ENCODE results near the gene SCFD2.

- TF ChIP-seq CTCF (IDR thresholded peaks at IDR 0.05; ENCODE audit: poor library complexity, severe bottlenecking) (no peak), RAD21 (conservative IDR thresholded peaks at IDR 0.05) (no peak), EP300 (conservative IDR thresholded peaks at IDR 0.05; ENCODE audit: poor library complexity, severe bottlenecking) (no peak), POLR2AphosphoS5 (IDR thresholded peaks at IDR 0.05) (no peak), REST (IDR thresholded peaks at IDR 0.05; ENCODE audit: borderline replicate concordance) (no peak)
Observed at GRCh38 chr4:52861171-52861823, 504.6 kb downstream of the SCFD2 start.
